GM12872 (cell line): ENCODE measurements around the gene WASF3.

Experiments used
- TF ChIP-seq, protein P1 (sequence below): IDR thresholded peaks from 3 replicates; pipeline ENCODE4 v1.5.1; 2011; ENCODE audit warnings: low read depth, mild to moderate bottlenecking, low read length, moderate library complexity; ENCODE audit not compliant: insufficient read depth

WASF3 gene

DNA sequence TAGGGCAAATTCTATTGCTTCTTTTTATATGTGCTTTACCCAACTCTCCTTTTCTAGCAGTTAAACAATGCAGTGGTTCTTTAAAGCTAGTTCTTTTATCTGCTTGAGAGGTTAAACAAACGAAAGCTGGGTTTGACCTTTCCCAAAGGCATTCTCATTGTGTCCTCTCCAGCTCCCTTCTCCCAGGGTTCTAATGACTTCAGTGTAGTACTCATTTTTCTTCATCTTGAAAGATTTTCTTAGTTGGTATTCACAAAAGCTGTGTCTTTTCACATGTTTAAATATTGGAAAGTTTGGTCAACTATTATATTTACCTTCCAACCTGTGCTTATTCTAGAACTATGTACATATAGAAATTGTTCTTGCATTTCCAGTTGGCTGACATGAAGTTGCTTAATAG is 1.5 kb downstream of the WASF3 start:
- TF ChIP-seq, protein P1, sequence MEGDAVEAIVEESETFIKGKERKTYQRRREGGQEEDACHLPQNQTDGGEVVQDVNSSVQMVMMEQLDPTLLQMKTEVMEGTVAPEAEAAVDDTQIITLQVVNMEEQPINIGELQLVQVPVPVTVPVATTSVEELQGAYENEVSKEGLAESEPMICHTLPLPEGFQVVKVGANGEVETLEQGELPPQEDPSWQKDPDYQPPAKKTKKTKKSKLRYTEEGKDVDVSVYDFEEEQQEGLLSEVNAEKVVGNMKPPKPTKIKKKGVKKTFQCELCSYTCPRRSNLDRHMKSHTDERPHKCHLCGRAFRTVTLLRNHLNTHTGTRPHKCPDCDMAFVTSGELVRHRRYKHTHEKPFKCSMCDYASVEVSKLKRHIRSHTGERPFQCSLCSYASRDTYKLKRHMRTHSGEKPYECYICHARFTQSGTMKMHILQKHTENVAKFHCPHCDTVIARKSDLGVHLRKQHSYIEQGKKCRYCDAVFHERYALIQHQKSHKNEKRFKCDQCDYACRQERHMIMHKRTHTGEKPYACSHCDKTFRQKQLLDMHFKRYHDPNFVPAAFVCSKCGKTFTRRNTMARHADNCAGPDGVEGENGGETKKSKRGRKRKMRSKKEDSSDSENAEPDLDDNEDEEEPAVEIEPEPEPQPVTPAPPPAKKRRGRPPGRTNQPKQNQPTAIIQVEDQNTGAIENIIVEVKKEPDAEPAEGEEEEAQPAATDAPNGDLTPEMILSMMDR, result no peak

DNA sequence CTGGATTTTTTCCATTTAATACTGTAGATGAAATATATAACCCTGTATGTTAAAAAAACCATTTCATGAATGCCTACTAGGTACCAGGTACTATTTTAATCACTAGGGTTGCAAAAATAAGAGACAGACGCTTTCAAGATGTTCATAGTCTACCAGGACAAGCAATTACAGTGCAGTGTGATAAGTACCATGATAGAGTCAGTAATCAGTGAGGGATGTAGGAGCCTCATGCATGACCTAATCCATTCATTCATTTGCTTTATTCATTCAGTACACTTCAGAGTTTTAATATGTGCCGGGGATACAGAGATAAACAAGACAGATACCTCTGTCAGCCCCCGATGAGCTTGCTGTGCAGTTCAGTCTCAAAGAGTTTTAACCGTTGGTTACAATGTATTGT is 3.0 kb downstream of the WASF3 start:
- TF ChIP-seq, protein P1, result no peak

DNA sequence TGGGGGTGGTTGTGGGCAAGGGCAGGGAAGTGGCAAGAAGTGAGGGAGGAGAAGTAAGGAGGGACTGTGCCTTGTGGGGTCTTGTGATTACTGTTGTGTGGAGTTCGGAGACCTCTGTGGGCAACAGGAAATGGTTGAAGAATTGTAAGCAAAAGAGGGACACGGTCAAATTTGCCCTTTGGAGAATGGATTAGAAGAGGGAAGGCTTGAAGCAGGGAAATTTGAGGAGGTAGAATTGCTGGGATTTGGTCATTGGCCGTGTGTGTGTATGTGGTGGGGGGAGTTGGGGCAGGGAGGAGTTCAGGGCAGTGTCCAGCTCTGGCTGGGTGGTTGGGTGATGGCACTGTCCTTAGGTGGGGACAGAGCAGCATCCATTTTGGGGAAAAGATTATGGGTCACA is 3.6 kb downstream of the WASF3 start:
- TF ChIP-seq, protein P1, result no peak

DNA sequence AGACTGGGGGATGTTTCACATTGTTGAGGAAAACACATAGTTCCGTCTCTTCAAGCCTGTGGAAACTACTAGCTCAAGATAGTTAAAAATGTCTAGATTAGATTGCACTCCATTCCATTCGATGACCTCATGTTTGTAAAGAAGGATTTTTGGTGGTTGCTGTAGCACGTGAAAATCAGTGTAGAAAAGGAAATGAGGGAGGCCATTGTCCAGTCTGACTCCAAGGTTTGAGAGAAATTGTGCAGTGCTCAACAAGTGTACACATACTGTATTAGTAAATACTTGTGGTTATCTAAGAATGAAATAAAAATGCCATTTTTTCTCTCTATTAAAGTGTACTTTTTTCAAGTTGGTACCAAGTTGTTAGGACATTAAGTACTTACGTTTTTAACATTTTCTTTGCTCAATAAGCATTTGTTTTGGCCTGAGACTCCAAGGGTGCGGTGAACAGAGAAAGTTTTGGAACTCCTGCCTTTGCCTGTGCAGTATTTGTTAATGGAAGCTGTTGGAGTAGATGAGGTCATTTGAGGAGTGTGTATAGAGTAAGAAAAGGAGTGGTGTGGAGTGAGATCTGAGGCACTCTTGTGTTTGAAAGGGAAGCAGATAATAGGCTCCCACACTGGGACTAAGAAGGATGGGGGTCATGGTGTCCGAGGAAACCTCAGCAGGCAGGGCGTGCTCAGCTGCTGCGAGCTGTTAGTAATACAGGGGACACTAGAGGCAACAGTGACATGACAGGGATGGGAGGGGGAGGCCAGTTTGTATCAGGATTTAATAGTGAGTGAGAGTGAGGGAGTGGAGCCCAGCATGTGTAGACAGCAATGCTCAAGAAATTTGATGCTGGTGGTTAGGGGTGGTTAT is 4.4 kb downstream of the WASF3 start:
- TF ChIP-seq, protein P1, result no peak

DNA sequence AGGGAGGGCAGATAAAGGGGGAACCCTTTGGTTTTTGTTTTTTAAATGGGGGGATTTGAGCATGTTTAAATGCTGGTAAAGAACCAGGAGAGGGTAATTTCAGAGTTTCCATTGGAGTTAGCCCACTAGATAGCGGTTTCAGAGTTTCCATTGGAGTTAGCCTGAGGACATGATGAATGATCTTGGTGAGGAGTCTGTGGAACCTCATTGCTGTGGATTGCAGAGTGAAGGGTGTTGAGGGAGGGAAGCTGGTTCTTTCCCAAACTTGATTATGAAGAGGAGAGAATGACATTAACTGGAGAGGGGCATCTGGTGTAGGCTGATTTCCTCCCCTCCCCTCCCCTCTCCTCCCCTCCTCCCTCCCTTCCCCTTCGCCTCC is 5.0 kb downstream of the WASF3 start:
- TF ChIP-seq, protein P1, result no peak

DNA sequence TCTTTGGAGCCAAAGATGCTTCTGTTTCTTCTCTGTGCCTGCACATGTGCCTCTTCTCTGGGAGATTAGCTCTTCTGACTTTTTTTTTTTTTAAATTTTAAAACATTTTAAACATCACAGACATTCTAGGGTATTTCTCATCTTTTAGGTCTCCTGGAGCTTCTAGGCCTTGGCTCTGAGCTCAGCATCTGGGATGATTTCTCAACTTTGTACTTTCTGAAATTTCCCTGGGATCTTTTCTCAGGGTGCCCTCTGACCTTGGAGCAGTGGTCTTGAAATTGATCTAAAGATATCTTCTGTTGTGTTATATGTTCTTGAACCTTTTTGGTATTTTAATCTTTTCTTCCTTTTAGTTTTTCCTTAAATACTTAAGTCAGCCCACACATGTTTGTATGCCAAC is 6.2 kb downstream of the WASF3 start:
- TF ChIP-seq, protein P1, result no peak

DNA sequence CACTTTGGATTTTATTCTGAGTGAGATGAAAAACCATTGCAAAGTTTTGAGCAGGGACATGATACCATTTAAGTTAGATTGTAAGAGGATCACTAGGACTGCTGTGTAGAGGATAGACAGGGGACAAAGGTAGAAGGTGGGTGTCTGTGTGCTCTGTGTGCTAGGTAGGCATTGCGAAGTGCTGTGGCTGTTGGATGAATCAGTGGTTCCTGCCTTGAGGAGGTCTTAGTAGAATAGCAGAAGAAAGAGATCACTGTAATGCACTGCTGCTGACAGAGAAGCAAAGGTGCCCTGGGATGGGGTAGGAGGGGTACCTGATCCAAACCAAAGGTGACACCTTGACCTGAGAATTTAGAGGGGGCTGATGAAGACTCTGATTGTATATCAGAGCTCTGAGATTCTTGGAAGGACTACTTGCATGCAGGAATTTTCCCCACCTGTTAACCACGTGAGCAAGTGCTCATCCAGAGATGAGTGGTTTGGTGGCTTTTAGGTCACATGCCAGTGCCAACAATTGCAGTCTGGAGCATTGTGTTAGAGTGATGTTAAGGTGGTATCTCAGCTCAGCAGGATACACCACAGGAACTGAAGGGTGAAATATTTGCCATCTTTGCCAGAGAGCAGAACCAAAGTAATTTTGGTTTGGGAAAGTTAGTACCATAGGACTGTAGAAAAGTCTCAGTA is 10.8 kb downstream of the WASF3 start:
- TF ChIP-seq, protein P1, result no peak
